GM19395 (cell line): ENCODE measurements around the gene NOL12.

Source experiments
- ATAC-seq: cut with Tn5 transposase; IDR thresholded peaks from one replicate; pipeline ENCODE4 v1.9.1; 2021; ENCODE audit warnings: mild to moderate bottlenecking, moderate library complexity; ENCODE audit not compliant: unreplicated experiment

The NOL12 gene

GRCh38 chr22:37741312-37741795 lies 55.2 kb downstream of the NOL12 start:
- ATAC-seq, result no peak

GRCh38 chr22:37742376-37743171 lies 56.4 kb downstream of the NOL12 start:
- ATAC-seq, result no peak
